ENCODE measurements around the gene BHLHA15.
"Not testable (repeated sequence)": the region's sequence is repeated elsewhere in the genome, so short reads cannot be mapped to it uniquely, and the experiment has no call there.

BHLHA15 gene

DNA sequence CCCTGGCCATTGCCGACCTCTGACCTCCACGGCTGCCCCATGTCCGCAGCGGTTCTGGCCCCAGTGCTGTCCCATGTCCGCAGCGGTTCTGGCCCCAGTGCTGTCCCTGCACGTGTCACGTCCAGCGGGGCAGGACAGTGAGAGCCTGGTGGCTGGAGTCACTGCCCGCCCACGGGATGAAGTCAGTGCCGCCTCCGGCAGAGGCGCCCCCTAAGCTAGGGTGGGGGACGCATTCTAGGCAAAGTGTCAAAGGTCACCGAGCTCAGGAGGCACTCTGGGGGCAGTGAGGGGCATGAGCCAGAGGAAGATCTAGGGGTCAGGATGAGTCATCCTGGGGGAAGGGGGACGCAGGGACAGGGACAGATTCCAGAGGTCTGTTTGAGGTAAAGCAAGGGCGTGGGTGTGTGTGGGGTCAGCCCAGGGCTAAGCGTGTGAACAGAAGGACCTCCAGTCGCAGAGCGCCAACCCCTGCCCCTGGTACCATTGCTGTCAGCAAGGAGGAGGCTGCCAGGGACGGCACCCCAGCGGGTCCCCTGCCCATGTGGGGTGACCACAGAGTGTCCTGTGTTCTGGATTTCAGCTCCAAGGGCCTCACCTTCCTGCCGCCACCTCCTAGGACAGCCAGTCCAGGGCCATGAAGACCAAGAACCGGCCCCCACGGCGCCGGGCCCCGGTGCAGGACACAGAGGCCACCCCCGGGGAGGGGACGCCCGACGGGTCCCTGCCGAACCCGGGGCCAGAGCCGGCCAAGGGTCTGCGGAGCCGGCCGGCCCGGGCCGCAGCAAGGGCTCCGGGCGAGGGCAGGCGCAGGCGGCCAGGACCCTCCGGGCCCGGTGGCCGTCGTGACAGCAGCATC lies 665 bp downstream of the BHLHA15 start:
- no peak for DNase-seq

DNA sequence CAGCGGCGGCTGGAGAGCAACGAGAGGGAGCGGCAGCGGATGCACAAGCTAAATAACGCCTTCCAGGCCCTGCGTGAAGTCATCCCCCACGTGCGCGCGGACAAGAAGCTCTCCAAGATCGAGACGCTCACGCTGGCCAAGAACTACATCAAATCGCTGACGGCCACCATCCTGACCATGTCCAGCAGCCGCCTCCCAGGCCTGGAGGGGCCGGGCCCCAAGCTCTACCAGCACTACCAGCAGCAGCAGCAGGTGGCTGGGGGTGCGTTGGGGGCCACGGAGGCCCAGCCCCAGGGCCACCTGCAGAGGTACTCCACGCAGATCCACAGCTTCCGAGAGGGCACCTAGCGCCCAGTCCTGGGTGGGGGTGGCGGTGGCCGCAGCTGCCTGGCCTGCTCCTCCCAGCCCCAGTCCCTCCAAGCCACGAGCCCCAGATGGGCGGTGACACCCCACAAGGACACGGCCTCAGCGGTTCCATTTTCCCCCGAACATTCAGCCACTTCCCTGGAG lies 1.3 kb downstream of the BHLHA15 start:
- no peak for DNase-seq

DNA sequence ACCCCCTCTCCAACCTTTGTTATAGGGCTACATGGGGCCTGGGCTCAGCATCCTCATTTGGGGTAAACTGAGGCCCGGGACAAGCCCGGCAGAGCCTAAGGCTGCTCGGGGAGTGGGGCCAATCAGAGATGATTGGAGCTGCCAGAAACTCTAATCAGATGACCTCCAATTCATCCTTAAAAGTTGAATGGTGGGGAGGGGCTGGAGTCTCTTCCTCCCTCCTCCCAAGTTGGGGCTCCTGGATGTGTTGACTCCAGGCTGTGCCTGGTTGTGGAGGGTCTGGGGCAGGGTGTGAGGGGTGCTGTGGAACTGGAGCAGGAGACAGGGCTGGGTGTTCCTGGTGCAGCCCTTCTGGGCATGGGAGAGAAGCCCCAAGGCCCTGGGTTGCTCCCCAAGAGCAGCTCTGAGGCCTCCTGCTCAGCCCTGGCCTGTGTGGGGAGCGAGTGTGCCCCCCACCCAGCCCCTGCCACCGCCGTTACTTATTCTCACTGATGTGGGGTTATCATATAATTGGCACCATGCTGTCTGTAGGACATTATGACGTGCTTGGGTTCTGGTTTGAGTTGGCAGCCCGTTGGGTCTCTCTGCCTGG lies 2.2 kb downstream of the BHLHA15 start:
- no peak for DNase-seq

DNA sequence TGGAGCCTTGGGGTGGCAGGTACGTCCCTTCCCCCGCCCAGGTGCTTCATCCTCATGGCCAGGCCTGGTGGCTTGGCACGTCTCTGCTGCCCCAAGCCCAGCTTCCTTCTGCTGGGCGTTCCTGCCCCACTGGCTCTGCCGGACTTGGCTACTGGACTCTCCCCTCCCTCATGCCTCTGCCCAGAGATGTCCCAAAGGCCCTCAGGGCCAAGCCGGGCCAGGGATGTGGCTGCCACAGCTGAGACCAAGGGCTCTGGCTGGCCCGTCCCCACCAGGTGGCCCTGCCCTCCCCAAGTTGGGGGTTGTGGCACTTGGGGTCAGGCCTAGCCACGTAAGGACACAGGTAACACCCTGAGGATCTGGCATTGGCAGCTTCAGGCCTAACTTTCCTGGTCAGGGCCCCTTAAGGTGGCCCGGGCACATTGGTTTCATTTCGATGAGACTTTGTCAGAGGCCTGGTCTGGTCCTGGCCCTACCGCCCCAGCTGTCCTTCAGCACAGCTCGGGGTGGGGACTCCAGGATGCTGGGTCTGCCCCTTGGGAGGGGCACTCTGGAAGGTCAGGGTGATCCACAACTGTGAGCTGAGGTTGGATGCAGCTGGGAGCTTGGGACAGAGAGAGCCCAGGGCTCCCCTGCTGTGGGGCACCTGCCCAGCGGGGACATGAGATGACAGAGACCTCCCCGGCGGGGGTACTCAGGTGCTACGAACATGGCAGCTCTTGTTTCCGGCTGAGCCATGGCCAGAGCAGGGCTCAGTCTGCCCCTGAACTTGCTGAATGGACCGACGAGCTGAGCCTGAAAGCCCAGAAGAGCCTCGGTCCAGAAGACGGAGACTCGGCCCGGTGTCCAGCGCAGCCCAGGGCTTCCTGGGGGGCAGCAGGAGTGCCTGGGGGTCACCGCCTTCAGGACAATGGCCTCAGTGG lies 2.9 kb downstream of the BHLHA15 start:
- no peak for DNase-seq

DNA sequence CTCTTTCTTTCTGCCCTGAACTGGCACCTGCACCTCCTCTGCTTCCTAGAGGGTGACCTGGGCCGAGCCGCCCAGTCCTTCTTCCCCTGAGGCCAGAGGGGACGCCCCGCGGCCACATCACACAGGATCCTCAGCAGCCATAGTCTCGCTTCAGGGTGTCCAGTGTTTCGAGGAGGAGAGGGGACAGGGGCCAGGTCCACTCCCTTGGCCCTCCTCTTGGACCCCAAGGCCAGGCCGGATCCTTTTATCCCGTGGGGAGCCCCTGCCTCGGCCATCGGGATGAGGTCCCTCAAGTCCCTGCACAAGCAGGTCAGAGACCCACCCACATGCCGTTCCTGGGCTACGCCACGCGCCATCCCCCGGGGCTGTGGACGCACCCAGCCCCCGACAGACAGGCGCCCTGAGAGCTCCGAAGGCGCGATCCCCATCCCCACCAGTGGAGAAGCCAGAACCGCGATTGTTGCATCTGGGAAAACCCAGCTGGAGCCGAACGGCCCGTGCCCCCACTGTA lies 3.6 kb downstream of the BHLHA15 start:
- DNase-seq: no peak

DNA sequence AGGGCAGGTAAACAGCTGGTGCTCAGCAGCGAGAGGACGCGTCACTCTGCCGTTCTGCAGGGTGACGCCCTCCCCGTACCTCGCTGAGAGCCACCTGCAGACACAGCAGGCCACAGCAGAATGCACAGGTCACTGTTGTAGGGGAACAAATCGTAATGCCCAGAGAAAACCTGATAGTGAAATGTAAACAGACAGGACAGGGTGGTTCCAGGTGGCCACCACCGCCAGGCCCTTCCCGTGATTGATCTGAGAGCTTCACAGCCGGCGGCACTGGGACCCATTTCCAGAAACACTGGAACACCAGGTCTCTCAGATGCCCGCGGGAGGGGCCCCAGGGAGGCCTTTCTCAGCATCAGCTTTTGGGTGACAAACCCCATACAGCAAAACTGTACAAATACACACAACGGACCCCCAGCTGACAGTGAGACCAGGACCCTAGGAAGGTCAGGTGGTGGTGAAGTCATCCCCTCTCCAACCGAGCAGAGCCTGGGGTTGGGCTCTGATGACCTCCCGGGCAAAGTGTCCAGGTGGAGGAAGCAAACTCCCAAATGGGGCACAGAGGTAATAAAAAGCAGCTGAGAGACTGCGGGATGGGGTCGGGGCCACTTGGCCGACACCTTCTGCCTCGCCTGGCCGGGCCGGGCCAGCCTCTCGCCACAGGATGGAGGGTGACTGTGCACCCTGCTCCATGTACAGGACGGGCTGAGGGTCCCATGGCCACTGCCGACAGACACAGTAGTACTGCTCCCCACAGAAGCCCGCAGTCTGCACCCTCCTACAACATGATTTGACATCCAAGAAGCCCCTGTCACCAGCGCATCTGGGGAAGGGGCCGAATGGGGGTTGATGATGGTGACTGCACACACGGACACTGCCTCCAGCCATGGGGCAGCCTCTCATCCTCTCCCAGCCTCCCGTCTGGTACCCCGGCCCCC lies 4.6 kb downstream of the BHLHA15 start:
- DNase-seq: no peak

DNA sequence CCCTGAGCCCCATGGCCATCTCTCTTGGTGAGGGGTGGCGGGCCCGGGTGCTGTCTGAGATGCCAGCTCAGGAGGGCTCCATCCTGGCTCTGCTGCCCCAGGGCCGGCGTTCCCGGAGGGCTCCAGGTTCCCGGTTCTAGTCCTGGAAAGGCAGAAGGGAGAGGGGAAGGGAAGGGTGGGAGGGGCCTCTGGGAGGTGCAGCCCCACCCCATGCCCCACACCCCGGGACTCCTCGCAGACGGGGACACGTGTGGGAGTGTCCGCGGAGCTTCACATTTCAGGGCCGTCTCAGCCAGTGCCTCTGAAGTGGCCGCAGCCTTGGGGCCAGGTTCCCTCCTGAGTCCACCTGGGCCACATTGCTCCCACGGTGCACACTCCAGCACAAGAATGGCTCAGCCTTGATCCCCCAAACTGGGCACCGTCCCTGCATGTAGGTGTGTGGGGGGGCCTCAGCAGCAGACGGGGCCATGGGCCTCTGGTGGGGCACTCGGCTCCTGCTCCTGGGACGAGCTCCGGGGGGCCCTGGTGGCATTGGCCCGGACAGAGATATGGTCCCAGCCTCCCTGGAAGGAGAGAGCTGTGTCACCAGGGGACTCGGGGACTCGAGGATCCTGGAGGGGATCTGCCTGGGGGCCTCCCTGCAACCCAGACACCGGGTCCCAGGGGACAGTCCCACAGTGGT lies 5.8 kb downstream of the BHLHA15 start:
- DNase-seq: no peak

DNA sequence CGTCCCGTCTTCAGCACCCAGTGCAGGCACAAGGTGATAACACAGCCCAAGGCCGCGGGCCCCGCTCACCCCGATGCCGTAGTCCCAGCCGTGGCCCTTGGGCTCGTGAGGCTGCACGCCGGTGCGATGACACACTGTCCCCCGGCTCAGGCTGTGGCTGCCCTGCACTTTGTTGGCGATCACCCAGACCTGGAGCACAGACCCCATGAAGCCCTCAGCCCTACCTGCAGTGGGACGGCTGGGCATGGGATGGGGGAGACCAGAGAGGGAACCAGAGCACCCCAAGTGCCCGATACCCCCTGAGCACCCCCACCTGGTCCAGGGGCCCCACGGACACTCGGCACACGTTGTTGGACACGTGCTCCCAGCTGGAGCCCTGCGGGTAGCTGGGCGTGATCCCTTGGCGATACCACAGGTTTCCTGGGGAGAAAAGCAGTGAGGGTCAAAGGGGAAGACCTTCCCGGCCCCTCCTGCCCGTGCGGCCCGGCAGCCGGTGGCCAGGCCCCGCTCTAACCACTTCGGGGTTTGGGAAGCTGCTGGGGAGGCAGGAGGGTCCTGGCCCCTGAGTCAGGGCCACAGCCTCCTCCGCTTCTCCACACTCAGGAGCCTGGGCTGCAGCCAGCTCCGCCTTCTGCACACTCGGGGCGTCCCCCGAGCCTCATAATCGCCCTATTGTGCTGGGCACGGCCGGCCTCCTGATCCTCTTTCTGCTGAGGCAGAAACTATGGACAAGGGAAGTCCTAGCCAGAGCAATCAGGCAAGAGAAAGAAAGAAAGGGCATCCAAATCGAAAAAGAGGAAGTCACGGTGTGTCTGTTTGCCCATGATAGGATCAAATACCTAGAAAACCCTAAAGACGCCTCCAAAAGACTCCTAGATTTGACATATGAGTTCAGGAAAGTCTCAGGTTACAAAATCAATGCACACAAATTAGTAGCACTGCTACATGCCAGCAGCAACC lies 6.7 kb downstream of the BHLHA15 start:
- no peak for DNase-seq

DNA sequence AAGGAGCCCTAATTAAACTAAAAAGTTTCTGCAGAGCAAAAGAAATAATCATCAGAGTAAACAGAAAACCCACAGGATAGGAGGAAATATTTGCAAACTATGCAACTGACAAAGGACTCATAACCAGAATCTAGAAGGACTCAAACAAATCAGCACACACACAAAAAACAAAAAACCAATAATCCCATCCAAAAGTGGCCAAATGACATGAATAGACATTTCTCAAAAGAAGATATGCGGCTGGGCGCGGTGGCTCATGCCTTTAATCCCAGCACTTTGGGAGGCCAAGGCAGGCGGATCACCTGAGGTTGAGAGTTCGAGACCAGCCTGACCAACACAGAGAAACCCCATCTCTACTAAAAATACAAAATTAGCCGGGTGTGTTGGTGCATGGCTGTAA lies 8.1 kb downstream of the BHLHA15 start:
- not testable (repeated sequence) for DNase-seq

DNA sequence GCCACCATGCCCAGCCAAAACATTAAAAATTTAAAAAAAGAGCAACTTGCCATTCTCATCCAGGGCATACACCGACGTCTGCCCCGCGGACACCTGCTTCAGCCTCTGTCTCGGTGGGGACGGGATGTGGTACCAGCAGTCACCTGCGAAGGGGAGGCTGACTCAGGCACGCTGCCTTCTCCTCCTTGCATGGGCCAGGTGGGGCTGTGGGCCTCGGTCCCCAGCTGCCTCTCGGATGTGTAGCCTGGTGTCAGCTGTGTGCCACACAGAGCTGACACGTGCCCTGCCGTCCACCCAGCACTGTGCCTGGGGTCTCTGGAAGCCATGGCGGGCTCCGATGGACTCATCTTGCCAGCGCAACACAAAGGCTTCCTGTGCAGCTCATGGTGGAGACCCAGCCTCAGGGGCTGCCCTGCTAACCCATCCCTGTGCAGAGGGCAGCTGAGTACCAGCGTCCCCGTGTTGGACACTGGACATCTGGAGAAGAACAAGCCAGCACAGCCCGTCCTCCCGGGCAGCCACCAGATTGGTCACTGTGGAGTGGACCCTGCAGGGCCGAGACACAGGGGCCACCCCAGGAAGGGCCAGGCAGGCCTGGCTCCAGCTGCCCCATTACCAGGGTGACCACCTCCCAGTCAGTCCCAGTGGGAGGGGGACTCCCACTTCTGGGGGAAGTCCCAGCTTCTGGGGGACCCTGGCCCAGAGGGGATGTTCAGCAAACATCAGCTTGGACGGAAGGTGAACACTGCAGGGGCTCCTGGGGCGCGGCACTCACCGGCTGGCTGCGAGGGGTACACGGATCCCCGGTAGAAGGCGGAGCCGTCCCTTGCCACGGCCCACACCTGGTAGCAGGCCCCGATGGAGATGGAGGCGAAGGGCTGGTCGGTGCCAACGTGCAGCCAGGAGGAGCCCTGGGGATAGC lies 10.6 kb downstream of the BHLHA15 start:
- DNase-seq: no peak

DNA sequence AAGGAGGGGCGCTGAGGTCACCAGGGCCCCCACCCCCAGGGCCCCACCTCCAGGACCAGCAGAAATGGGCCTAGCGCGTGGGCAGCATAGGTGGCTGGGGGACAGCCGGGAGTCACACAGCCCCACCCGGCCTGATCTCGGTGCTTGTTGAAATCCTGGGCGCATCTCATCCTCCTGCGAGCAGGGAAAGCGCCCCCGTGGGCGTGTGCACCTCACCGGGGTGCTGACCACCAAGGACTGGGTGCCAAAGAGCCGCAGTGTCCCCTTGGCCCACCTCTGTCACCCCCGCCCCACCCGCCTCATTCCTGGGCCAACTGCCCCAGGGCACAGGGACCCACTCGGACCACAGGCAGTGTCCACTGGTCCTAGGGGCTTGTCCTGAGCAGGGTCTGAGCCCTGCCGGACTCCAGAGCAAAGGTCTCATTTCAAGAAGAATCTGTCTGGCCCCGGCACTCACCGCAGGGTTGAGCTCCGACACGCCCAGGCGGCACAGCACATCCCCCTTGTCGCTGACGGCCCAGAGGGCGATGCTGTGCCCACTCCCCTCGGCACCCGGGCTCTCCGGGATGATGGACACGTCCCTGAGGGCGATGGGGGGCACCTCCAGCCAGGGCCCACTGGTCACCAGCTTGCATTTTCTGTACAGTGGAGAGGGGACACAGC lies 11.4 kb downstream of the BHLHA15 start:
- DNase-seq: no peak

DNA sequence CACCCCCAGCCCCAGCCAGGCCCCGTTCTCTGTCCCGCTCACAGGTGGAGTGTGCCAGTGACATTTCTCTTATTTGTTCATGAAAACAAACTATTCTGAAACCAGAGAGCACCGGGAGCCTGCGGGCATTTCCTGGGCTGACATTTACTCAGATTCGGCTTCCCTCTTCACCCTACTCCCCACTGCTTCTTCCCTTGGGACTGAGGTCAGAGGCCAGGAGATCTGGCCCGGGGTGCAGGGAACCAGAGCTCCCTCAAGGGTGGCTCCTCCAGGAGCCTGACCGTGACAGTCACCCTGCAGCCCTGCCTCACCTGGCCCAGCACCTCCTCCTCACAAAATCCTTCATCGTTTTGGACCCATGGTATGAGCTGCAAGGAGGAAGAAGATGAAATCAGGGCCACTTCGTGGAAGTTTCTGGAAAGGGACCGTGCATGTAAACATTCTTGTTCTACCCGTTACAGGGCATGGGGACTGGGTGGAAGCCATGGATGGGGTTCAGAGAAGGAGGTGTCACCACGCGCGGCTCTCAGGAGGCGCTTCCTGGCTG lies 12.2 kb downstream of the BHLHA15 start:
- DNase-seq: no peak

DNA sequence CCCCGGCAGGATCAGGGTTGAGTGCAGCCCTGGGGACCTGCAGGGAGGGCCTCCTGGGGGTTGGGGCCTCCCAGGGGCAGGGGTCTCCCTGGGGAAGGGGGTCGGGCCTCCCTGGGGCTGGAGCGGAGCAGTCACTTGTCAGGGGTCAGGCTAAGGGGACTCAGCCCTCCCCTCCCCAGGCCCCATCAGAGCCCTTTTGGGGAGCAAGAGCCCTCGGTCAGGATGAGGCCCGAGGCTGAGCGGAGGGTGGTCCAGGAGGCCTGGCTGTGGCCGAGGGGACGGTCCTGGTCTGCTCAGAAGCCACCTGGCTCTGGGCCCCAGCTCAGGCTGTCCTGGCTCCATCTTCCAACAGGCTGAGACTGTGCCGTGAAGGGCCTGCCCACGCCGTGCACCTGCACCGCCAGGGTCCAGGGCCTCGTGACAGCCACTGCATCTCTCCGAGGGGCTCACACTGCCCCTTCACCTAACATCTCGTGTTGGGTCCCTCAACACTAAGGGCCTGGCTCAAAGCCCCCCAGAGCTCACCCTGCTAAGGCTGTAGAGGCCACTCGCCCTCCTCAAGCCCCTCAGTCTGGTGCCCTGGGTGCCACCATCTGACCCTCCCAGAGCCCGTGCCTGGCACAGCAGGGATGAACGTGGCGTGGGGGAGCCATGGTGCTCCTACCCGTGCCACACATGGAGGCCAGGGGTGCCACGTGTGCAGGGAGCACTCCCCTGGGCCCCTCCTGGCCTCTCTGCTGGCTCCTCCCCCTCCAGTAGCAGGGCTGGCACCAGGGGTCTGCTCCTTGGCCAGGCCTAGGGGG lies 12.9 kb downstream of the BHLHA15 start:
- DNase-seq: no peak

DNA sequence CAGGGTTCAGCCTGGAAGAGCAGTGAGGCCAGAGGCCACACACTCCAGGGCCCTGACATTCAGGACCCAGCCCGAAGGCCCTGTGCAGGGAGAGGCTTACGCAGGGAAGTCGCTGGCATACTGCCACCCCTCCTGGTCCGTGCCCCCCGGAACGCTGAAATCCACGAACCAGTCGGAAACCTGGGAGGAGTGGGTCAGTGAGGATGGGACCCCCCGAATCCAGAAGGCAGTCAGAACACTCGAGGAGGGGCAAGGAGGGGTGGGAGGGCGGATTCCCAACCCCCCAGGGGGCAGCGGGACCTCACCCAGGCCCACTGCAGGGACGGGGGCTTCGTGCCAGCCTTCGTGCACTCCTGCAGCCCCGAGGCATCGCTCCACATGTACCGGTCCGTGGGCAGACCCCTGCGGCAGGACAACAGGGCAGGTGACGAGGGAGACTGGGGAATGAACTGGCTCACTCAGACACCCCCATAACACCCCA lies 13.5 kb downstream of the BHLHA15 start:
- no peak for DNase-seq

DNA sequence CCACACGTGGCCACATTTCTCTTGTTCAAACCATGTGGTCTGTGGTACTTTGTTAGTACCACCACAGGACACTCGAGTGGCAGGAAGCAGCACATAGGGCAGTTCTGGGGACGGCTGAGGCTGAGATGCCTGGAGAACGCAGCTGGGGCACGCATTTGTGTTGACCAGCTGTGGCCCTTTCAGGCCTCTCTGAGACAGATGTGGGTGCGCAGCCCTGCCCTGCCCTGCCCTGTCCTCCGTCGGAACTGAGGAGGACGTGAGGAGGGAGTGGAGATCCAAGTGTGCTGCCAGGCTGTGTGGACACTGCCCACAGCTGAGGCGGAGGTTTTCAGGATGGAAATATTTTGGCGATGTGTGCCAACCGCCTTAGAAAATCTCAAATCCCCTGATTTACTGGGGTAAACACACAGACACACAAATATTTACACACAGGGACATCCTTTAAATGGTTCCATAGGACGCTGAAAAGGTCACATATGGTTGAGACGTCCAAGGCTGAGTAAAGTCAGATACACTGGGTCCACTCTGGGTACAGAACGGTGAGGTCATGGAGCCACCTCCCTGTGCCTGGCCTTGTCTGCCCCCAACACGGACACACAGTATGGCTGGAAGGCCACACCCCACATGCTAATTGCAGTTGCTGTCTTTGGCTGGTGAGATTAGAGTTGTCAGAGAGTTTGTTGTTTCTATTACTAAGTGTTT lies 14.8 kb downstream of the BHLHA15 start:
- no peak for DNase-seq

DNA sequence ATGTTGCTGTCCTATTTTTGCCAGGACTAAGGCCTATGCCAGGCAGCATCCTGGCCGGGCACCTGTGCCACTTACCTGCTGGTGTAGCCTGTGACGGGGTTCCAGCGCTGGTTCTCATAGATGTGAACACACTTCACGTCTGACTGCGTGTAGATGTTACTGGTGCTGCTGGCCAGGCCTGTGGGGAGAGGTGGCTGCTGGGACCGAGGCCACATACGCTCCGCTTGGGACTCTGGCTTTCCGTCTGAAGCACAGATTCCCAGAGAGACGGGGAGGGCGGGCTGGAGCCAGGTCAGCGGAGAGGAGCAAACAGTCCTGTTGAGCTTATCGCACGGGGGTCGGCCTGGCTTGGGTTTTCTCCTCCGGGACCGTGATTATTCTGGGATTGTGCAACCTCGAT lies 16.7 kb downstream of the BHLHA15 start:
- DNase-seq: no peak

Measured in CD4-positive, alpha-beta T cell treated with Interleukin-6 for 4 hours (primary cell).